HUDEP-2 (cell line): Measurements from ENCODE around the gene SAMSN1.
"Not testable (repeated sequence)": the region's sequence is repeated elsewhere in the genome, so short reads cannot be mapped to it uniquely, and the experiment has no call there.

ENCODE experiments used
- DNase-seq, 76 experiments: peaks; one replicate each; lab custom pipeline; 2025; ENCODE audit not compliant: unreplicated experiment in 76 of 76; lab: John Stamatoyannopoulos, UW

SAMSN1 gene

DNA sequence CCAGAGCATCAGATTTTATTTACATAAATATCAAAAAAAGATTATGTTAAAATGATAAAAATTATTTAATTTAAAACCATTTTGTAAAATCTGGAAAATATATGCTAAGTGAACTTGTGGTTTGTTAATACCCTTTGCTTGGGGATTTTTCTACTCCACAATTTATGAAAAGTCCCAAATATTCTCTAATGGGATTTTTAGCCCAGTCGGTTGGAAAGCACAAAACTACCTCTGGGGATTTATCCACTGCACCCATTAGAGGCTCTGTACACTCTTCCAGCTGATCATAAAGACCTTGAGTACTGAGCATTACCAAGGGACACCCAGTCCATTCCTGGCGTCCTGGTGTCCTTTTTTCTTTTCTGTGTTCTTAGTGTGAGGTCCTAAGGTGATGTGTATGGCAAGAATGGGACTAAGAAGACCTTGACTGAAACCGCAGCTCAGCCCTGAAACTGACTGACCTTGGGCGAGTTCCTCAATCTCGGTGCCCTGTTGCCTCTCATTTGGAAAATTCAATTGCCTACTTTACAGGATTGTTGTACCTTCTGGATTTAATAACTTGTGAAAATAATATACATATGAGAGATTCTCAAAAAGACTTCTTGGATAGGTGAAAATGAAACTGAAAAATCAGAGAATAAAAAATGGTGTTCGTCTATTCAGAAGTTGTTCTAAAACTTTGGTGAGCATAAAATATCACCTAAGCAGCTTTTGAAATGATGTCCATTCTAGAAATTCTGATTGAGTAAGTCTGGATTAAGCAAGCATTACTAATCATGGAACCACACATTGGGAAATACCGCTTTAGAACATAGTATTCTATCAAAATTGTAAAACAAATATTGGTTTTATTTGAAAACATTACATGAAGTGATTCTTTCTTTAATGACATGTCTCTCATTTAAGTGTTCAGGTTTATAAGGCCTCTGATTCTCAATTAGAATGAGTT is 21.5 kb upstream of the SAMSN1 start:
- DNase-seq, result no peak

DNA sequence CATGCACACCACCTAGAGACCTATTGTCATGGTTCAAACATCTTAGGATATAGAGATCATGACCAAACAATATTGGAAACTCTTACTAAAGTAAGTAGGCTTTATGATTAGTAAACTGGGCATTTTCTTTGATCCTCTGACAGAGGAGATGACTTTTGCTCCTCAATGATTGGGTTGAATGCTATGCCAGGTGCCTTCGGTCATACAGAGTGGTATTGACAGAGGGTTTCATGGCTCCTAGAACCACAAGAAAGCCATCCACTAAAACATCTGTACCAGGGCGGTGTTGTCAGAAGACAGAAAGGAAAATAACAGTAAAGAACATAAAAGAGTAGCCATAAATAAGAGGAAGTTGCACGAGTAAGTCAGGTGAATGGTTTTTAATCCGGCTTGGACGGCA is 20.8 kb upstream of the SAMSN1 start:
- DNase-seq, result no peak

DNA sequence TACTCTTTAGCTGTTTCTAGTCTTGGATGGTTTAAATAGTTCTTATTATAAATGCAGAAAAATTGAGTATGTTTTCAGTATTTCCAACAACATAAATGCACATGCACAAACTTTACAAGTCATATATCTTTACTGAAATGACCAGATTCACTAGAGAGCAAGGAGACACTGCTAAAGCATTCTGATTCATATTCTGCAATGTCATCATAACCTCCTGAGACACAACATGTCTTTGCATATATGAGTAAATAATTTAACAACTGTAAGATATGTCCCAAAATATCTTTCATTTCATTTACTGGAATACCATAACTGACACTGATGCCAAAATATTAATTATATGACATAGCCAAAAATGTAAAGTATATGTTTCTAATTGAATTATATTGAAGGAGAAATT is 16.8 kb upstream of the SAMSN1 start:
- DNase-seq, result no peak

DNA sequence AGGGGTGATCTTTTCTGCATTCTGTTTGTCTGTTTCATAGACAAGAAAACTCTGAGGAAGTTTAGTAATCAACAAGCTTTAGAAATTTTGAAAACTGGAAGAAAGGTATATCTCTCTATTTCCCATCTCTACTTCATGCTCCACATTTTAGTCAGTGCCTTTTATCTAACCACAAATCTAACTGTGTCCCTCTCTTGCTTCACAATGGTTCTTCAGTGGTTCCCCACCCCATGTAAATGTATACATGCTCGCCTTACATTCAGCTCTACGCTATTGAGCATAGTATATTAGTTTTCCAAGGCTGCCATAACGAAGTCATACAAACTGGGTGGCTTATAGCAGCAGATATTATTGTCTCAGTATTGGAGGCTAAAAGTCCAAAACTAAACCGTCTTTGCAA is 14.4 kb upstream of the SAMSN1 start:
- peak in 1 of 76 experiments; percentile 10 for DNase-seq

- no peak for DNase-seq
These were observed 14.0 kb upstream of the SAMSN1 start for GRCh38 chr21:14560139-14560538.

DNA sequence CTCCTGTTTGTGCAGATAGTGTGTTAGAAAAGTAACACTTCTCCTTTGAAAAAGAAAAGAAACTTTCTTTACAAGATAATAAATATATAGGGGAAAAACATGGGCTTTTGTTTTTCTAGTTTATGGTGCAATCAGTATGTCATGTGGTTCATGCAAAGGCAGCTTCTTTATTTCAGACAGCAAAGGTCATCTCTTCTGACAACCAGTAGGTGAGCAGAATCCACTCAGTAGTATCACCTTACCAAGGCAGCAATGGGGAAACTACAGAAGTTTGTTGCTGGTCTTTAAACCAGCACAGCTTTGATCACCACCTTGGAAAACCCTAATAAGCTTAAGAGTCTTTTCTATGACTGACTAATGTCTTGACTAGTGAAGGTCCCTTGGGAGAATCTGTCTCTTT is 13.0 kb upstream of the SAMSN1 start:
- DNase-seq, result no peak

GRCh38 chr21:14557413-14557812 is 11.3 kb upstream of the SAMSN1 start:
- DNase-seq, result no peak

DNA sequence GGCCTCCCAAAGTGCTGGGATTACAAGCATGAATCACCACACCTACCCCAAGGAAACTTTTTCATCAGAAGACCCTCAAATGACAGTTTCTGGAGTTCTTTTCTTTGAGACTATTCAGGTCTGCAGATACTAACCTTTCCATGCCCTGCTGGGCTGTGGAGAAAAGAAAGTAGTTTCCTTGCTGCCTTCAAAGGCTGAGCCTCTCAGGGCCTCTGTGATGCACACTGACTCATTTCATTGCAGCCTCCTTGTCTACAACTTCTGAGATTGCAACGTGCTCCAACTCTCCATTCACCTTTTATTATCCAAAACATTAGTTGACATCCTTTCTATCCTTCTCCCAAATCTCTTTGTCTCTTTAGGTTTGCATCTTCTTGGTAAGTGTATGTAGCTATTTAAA is 8.8 kb upstream of the SAMSN1 start:
- no peak for DNase-seq

- no peak for DNase-seq
These were observed 7.3 kb upstream of the SAMSN1 start for GRCh38 chr21:14553422-14553821.

DNA sequence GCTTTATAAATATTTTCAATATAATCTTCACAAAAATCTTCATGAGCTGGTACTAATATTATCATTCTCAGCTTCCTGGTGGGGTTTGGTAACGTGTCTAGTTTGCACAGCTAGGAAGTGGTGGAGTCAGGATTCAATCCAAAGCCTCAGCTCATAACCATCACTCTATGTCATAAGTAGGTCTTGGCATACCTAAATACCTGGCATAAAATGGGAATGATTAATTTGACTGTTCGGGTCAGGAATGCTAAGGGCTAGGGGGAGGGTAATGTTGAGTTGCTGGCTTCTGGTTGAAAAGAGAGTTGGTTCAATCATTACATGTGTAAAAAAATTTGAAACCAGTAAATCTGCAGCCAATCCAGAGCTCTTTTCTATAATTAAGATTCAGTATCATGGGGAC is 5.6 kb upstream of the SAMSN1 start:
- DNase-seq, result no peak

GRCh38 chr21:14550135-14550534 is 4.0 kb upstream of the SAMSN1 start:
- DNase-seq, result no peak

- DNase-seq, result no peak
These were observed 2.7 kb upstream of the SAMSN1 start for GRCh38 chr21:14548779-14549178.

GRCh38 chr21:14547834-14548513 is 1.9 kb upstream of the SAMSN1 start:
- DNase-seq, result no peak

- DNase-seq, result not testable (repeated sequence)
These were observed 604 bp upstream of the SAMSN1 start for GRCh38 chr21:14546719-14547118.

GRCh38 chr21:14543983-14544382 is 2.1 kb downstream of the SAMSN1 start:
- peak in 2 of 76 experiments; percentile 2 to 17 for DNase-seq

GRCh38 chr21:14542638-14543037 is 3.5 kb downstream of the SAMSN1 start:
- DNase-seq, result peak in 1 of 76 experiments; percentile 4

DNA sequence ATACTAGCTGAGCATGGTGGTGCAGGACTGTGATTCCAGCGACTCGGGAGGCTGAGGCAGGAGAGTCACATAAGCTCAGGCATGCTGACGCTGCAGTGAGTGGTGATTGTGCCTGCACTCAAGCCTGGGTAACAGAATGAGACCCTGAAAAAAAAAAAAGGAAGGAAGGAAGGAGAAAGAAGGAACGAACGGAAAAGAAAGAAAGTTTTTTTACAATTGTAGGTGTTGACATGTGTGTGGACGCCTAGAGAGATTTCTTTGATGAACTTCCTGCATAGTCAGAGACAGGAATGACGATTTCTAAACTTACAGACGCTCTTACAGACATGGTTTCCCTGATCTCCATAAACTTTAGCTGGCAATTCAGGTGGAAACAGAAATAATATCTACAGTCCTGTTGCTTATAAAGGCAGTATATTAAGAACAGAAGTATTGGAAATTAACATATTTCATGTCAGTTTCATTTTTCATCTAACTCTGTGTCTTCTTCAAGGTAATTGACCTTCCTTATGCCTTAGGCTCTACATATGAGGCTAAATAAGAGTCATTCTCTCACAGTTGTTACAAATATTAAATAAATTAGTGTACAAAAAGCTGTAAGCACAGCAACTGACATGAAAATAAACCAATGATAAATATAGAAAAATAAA is 4.1 kb downstream of the SAMSN1 start:
- DNase-seq, result no peak

GRCh38 chr21:14538483-14538882 is 7.6 kb downstream of the SAMSN1 start:
- no peak for DNase-seq

DNA sequence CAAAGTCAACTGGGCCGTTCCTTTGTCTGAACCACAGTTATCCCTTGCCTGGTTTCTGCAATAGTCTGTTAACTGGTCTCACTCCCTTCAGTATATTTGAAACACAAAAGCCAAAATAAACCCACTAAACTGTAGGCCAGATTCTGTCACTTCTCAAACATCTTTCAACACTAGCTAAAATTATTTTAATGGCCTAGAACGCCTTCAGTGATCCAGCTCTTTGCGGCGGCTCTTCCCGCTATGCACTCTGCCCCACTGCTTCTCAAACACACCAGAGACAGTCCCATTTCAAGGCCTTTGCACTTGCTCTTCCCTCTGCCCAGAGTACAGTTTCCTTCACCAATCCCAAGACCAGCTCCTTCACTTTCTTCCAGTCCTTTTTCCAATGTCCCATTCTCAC is 9.2 kb downstream of the SAMSN1 start:
- DNase-seq, result no peak

DNA sequence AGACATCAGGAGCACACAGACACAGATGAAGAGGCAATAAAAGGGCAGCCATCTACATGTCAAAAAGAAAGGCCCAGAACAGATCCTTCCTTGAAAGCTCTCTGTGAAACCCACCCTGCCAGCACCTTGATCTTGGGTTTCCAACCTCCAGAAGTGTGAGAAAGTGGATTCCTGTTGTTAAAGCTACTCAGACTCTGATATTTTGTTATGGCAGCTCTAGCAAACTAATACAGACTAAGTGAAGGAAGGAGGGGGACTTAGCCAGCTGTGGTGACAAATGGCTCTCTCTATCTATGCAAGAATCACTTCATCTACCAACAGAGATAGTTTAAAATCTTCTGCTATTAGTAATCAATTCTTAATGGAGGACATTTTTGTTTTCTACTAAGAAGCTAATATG is 10.4 kb downstream of the SAMSN1 start:
- no peak for DNase-seq
